ENCODE results near the gene SMOC1.

Gene SMOC1

GRCh38 chr14:69943084-69943780, 64.0 kb downstream of the SMOC1 start:
- H3K4me2 ChIP-seq (ENCODE audit: low read length): no peak overlapping the region
- no peak overlapping the region for H2AFZ ChIP-seq (ENCODE audit: low read length)
- H3K79me2 ChIP-seq (ENCODE audit: insufficient read depth, low read length): no peaks in the 10 kb centered on the region
- H3K9me2 ChIP-seq (ENCODE audit: low read depth, low read length): no peaks in the 10 kb centered on the region
- H4K20me1 ChIP-seq (ENCODE audit: insufficient read depth, low read length): no peaks in the 10 kb centered on the region
- no peaks in the 10 kb centered on the region for H3K36me3 ChIP-seq (ENCODE audit: insufficient read depth, low read length)
- no peak overlapping the region for H3K4me3 ChIP-seq (ENCODE audit: low read depth, low read length, poor library complexity, severe bottlenecking)
- no peak overlapping the region for H3K27ac ChIP-seq (ENCODE audit: low read depth, low read length, poor library complexity, severe bottlenecking)
- H3F3A ChIP-seq (ENCODE audit: insufficient read depth, low read length): no peaks in the 10 kb centered on the region
- H3K9ac ChIP-seq (ENCODE audit: low read length): no peak overlapping the region
- no peaks in the 10 kb centered on the region for H3K9me3 ChIP-seq (ENCODE audit: low read length)
- no peaks in the 10 kb centered on the region for H3K4me1 ChIP-seq (ENCODE audit: insufficient read depth, low read length, severe bottlenecking)
- H3K27me3 ChIP-seq (ENCODE audit: insufficient read depth, low read length): no peaks in the 10 kb centered on the region
- TF ChIP-seq EZH2 (IDR thresholded peaks at IDR 0.05; ENCODE audit: borderline replicate concordance, low read length): no peak
- TF ChIP-seq CTCF (IDR thresholded peaks at IDR 0.05; ENCODE audit: low read length): no peak

GRCh38 chr14:69945347-69945746, 66.1 kb downstream of the SMOC1 start:
- Histone ChIP-seq H3K27ac (ENCODE audit: low read depth, low read length, poor library complexity, severe bottlenecking) (no peak overlapping the region), H3K4me3 (ENCODE audit: low read depth, low read length, poor library complexity, severe bottlenecking) (no peak overlapping the region), H3F3A (ENCODE audit: insufficient read depth, low read length) (no peaks in the 10 kb centered on the region), H4K20me1 (ENCODE audit: insufficient read depth, low read length) (no peaks in the 10 kb centered on the region), H3K27me3 (ENCODE audit: insufficient read depth, low read length) (no peaks in the 10 kb centered on the region), H3K9me2 (ENCODE audit: low read depth, low read length) (no peaks in the 10 kb centered on the region), H3K4me1 (ENCODE audit: insufficient read depth, low read length, severe bottlenecking) (no peaks in the 10 kb centered on the region), H2AFZ (ENCODE audit: low read length) (no peak overlapping the region), H3K9me3 (ENCODE audit: low read length) (no peaks in the 10 kb centered on the region), H3K36me3 (ENCODE audit: insufficient read depth, low read length) (no peaks in the 10 kb centered on the region), H3K9ac (ENCODE audit: low read length) (no peak overlapping the region), H3K4me2 (ENCODE audit: low read length) (no peak overlapping the region), H3K79me2 (ENCODE audit: insufficient read depth, low read length) (no peaks in the 10 kb centered on the region)
- no peak for TF ChIP-seq CTCF (IDR thresholded peaks at IDR 0.05; ENCODE audit: low read length)
- TF ChIP-seq EZH2 (IDR thresholded peaks at IDR 0.05; ENCODE audit: borderline replicate concordance, low read length): no peak

GRCh38 chr14:69945912-69946311, 66.7 kb downstream of the SMOC1 start:
- Histone ChIP-seq H2AFZ (ENCODE audit: low read length) (no peak overlapping the region), H3K27me3 (ENCODE audit: insufficient read depth, low read length) (no peaks in the 10 kb centered on the region), H3K4me1 (ENCODE audit: insufficient read depth, low read length, severe bottlenecking) (no peaks in the 10 kb centered on the region), H3K9me3 (ENCODE audit: low read length) (no peaks in the 10 kb centered on the region), H3K4me3 (ENCODE audit: low read depth, low read length, poor library complexity, severe bottlenecking) (no peak overlapping the region), H4K20me1 (ENCODE audit: insufficient read depth, low read length) (no peaks in the 10 kb centered on the region), H3K4me2 (ENCODE audit: low read length) (no peak overlapping the region), H3K9me2 (ENCODE audit: low read depth, low read length) (no peaks in the 10 kb centered on the region), H3K9ac (ENCODE audit: low read length) (no peak overlapping the region), H3F3A (ENCODE audit: insufficient read depth, low read length) (no peaks in the 10 kb centered on the region), H3K36me3 (ENCODE audit: insufficient read depth, low read length) (no peaks in the 10 kb centered on the region), H3K27ac (ENCODE audit: low read depth, low read length, poor library complexity, severe bottlenecking) (no peak overlapping the region), H3K79me2 (ENCODE audit: insufficient read depth, low read length) (no peaks in the 10 kb centered on the region)
- TF ChIP-seq EZH2 (IDR thresholded peaks at IDR 0.05; ENCODE audit: borderline replicate concordance, low read length): no peak
- no peak for TF ChIP-seq CTCF (IDR thresholded peaks at IDR 0.05; ENCODE audit: low read length)
